HCT116 (cell line): ENCODE measurements around the gene CHRNG. TPM values are rescaled to one million over a fixed set of nuclear protein-coding genes. Genes with fewer than 3 reads are reported as not detected.

Source experiments
- ATAC-seq: fragments of 200-7000 bp; cut with Tn5 transposase; 2 replicates; pipeline ENCODE4 v1.9.1; 2020; ENCODE audit warnings: mild to moderate bottlenecking, moderate library complexity
- BruUV-seq: library from RNA; stranded (reverse); fragments of 400-500 nt; replicated peaks from 2 replicates; lab custom pipeline; 2021; lab: Mats Ljungman, UMichigan
- CTCF ChIA-PET: fragments of 300-600 bp; sonication (Branson Sonifier 250); formaldehyde crosslinking; loops from one replicate; lab custom pipeline; 2021; ENCODE audit warnings: antibody characterized with exemption; lab: Charles Lee
- POLR2A ChIA-PET: fragments of 300-600, 350-600 bp; sonication (Branson Sonifier 250); formaldehyde crosslinking; loops from one replicate; lab custom pipeline; 2021; ENCODE audit warnings: antibody characterized with exemption; lab: Charles Lee
- RAD21 ChIA-PET, 2 experiments: fragments of 300-600 bp; sonication (Branson Sonifier 250); formaldehyde crosslinking; loops; one replicate each; lab custom pipeline; 2023; ENCODE audit warnings: low total read pairs in 2 of 2; ENCODE audit not compliant: uncharacterized antibody in 2 of 2, unreplicated experiment in 2 of 2, low non-redundant PET in 1 of 2; lab: Charles Lee
- DNase-seq: peaks from one replicate; pipeline ENCODE4 v3.0.0-alpha.2; 2010; ENCODE audit warnings: low read depth, low spot score
- H2AFZ ChIP-seq: fragments of 200-600 bp; shearing (Covaris generic), sonication (generic); 2 replicates; pipeline ENCODE4 v1.6.1; 2017; ENCODE audit warnings: low read depth, mixed run types, mixed read lengths, antibody characterized with exemption, low read length; ENCODE audit not compliant: poor library complexity, severe bottlenecking
- H3K27ac ChIP-seq: 2 replicates; pipeline ENCODE4 v1.5.1; 2012; ENCODE audit warnings: low read depth, low read length
- H3K27me3 ChIP-seq: fragments of 200-600 bp; sonication (generic); 2 replicates; pipeline ENCODE4 v1.6.1; 2016; ENCODE audit warnings: mixed run types, low read length, mixed read lengths; ENCODE audit not compliant: insufficient read depth
- H3K36me3 ChIP-seq, 2 experiments: fragments of 200-500 bp in 1 of 2; fragments of 200-600 bp in 1 of 2; sonication (Bioruptor generic) in 1 of 2; sonication (generic) in 1 of 2; 2 replicates each; pipeline versions ENCODE4 v1.5.1 to v1.6.1; 2014 to 2016; ENCODE audit warnings: low read length in 2 of 2, inconsistent platforms in 1 of 2, mixed read lengths in 1 of 2, mixed run types in 1 of 2; ENCODE audit not compliant: insufficient read depth in 2 of 2, control insufficient read depth in 1 of 2
- H3K4me1 ChIP-seq, 2 experiments: fragments of 200-600 bp in 1 of 2; sonication (generic) in 1 of 2; 2 replicates each; pipeline versions ENCODE4 v1.5.1 to v1.6.1; 2012 to 2017; ENCODE audit warnings: low read length in 2 of 2, inconsistent platforms in 1 of 2, mild to moderate bottlenecking in 1 of 2, mixed read lengths in 1 of 2, mixed run types in 1 of 2, moderate library complexity in 1 of 2; ENCODE audit not compliant: insufficient read depth in 2 of 2, control insufficient read depth in 1 of 2
- H3K4me2 ChIP-seq: fragments of 200-600 bp; sonication (generic); 2 replicates; pipeline ENCODE4 v1.6.1; 2017; ENCODE audit warnings: mixed run types, low read length, mixed read lengths
- H3K4me3 ChIP-seq, 2 experiments: fragments of 200-600 bp in 1 of 2; sonication (generic) in 1 of 2; replicated peaks in 1 of 2; 2 replicates each; pipeline ENCODE4 v1.5.1; 2011 to 2016; ENCODE audit warnings: low read length in 2 of 2, control low read depth in 1 of 2, low read depth in 1 of 2, mild to moderate bottlenecking in 1 of 2, mixed read lengths in 1 of 2, mixed run types in 1 of 2
- H3K79me2 ChIP-seq: fragments of 200-600 bp; sonication (generic); 2 replicates; pipeline ENCODE4 v1.6.1; 2017; ENCODE audit warnings: mild to moderate bottlenecking, mixed run types, low read length, moderate library complexity, mixed read lengths; ENCODE audit not compliant: insufficient read depth
- H3K9ac ChIP-seq: fragments of 200-600 bp; sonication (generic); 2 replicates; pipeline ENCODE4 v1.6.1; 2016; ENCODE audit warnings: low read length, mixed read lengths
- H3K9me2 ChIP-seq: fragments of 200-600 bp; sonication (generic), shearing (Covaris generic); 2 replicates; pipeline ENCODE4 v1.6.1; 2017; ENCODE audit warnings: mixed run types, mild to moderate bottlenecking, moderate library complexity; ENCODE audit not compliant: insufficient read depth
- H3K9me3 ChIP-seq, 2 experiments: fragments of 200-500 bp in 1 of 2; fragments of 200-600 bp in 1 of 2; sonication (Bioruptor generic) in 1 of 2; sonication (generic) in 1 of 2; 2 replicates each; pipeline ENCODE4 v1.6.1; 2014 to 2017; ENCODE audit warnings: low read length in 2 of 2, mixed read lengths in 2 of 2, inconsistent platforms in 1 of 2, low read depth in 1 of 2, mild to moderate bottlenecking in 1 of 2, mixed run types in 1 of 2, moderate library complexity in 1 of 2; ENCODE audit not compliant: control insufficient read depth in 1 of 2, insufficient read depth in 1 of 2
- H4K20me1 ChIP-seq: fragments of 200-600 bp; sonication (generic), shearing (Covaris generic); 2 replicates; pipeline ENCODE4 v1.6.1; 2017; ENCODE audit warnings: mixed run types, mild to moderate bottlenecking, moderate library complexity; ENCODE audit not compliant: insufficient read depth
- ELF1 ChIP-seq: IDR thresholded peaks from 2 replicates; pipeline ENCODE4 v1.6.1; 2012; ENCODE audit warnings: low read depth, borderline replicate concordance
- JUND ChIP-seq: IDR thresholded peaks from 2 replicates; pipeline ENCODE4 v1.6.1; 2012
- MAX ChIP-seq: IDR thresholded peaks from 2 replicates; pipeline ENCODE4 v1.6.1; 2012
- POLR2AphosphoS5 ChIP-seq: IDR thresholded peaks from 2 replicates; pipeline ENCODE4 v1.6.1; 2011; ENCODE audit warnings: mild to moderate bottlenecking, low read depth, low read length, moderate library complexity
- RAD21 ChIP-seq: IDR thresholded peaks from 2 replicates; pipeline ENCODE4 v1.6.1; 2012; ENCODE audit warnings: low read depth, mild to moderate bottlenecking
- SP1 ChIP-seq: IDR thresholded peaks from 2 replicates; pipeline ENCODE4 v1.6.1; 2012; ENCODE audit warnings: low read depth
- SRF ChIP-seq: IDR thresholded peaks from 2 replicates; pipeline ENCODE4 v1.6.1; 2012; ENCODE audit warnings: low read depth
- YY1 ChIP-seq: IDR thresholded peaks from 2 replicates; pipeline ENCODE4 v1.6.1; 2011; ENCODE audit warnings: low read length, low read depth, moderate library complexity, mild to moderate bottlenecking; ENCODE audit not compliant: insufficient replicate concordance; ENCODE audit errors: extremely low read depth
- intact Hi-C: fragments of 100-400 bp; cut with micrococcal nuclease; formaldehyde crosslinking; loops from 2 replicates; pipeline ENCODE4 v1.10.0; 2022
- total RNA-seq: library from RNA; stranded (reverse); gene quantifications from one replicate; pipeline ENCODE4 v1.2.1, GENCODE V29; 2021; ENCODE audit not compliant: unreplicated experiment
- TF ChIP-seq, protein P1 (sequence below): IDR thresholded peaks from 2 replicates; pipeline ENCODE4 v1.6.1; 2011; ENCODE audit warnings: mild to moderate bottlenecking, low read length, moderate library complexity; ENCODE audit not compliant: insufficient replicate concordance; ENCODE audit errors: extremely low read depth

Gene CHRNG
- total RNA-seq, 1 experiment from 2014 or later: not detected

DNA sequence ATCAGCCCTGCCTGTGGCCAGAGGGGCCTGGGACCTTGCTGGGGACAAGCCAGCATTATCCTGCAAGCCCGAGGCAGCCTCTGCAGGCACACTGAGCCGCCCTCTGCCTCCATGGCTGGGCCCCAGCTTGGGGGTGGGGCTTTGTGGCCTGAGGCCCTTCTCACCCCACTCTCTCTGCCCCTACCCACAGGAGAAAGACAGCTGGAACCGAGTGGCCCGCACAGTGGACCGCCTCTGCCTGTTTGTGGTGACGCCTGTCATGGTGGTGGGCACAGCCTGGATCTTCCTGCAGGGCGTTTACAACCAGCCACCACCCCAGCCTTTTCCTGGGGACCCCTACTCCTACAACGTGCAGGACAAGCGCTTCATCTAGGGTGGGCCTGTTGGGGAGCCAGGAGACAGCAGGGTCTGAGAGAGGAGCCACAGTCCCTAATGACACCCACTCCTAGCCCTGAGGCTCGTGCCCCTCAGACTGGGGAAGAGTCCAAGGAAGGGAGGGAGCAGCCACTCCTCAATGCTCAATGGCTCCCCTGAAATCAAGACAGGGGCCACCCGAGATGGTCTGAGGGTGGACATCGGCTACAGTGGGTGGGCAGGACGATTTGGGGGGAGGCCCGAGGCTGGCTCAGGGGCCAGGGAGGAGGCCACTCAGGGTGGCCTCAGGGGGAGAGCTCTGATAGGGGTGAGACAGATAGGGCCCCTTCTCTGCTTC lies 4.4 kb upstream of the CHRNG start (continued):
- TF ChIP-seq MAX (no peak), YY1 (no peak), SRF (no peak), SP1 (no peak), ELF1 (no peak)
- TF ChIP-seq, protein P1, sequence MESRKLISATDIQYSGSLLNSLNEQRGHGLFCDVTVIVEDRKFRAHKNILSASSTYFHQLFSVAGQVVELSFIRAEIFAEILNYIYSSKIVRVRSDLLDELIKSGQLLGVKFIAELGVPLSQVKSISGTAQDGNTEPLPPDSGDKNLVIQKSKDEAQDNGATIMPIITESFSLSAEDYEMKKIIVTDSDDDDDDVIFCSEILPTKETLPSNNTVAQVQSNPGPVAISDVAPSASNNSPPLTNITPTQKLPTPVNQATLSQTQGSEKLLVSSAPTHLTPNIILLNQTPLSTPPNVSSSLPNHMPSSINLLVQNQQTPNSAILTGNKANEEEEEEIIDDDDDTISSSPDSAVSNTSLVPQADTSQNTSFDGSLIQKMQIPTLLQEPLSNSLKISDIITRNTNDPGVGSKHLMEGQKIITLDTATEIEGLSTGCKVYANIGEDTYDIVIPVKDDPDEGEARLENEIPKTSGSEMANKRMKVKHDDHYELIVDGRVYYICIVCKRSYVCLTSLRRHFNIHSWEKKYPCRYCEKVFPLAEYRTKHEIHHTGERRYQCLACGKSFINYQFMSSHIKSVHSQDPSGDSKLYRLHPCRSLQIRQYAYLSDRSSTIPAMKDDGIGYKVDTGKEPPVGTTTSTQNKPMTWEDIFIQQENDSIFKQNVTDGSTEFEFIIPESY: no peak
- TF ChIP-seq, all 23 proteins: peak for 0

DNA sequence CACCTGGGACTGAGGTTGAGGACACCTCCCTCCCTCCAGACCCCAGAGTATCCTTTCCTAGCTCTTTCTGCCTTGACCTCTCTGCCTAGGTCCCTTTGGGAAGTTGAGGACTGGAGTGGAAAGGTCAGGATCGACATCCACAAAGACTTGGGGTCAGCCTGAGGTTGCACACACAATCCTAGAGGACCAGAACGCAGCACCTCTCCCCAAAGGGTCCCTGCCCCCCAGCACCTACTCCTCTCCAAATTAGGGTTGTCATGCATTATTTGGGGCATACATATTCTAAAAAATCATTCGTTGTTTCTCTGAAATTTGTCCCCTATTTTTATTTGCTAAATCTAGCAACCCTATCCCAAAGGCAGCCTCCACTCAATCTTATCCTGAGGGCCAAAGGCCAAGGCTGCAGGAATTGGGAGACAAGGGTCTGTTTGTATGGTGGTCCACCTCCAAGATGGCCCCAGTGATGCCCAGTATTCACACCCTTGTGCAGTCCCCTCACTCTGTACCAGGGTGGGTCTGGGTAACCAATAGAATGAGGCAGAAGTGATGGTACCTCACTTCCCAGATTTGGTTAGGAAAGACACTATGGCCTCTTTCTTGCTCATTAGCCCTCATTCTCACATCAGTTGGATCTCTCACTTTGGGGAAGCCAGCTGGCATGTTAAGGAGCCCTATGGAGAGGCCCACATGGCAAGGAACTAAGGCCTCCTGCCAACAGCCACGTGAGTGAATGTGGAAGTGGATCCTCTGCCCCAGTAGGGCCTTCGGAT lies 3.5 kb upstream of the CHRNG start:
- no peak for ATAC-seq
- POLR2A ChIA-PET: no interaction called here
- H3K36me3 ChIP-seq: no peaks in the 10 kb centered on the region
- CTCF ChIA-PET: no interaction called here
- H3K4me1 ChIP-seq: 0 out of 4 replicates have a peak, but pooled peaks cover 0 to 3% of the 10 kb centered on the region in 2 experiments
- no peak overlapping the region for H3K27ac ChIP-seq
- H3K9me2 ChIP-seq: no peaks in the 10 kb centered on the region
- no peak overlapping the region for H3K4me3 ChIP-seq
- peaks cover 0 to 8% of the 10 kb centered on the region in 2 experiments; a peak in 3 of 4 replicates for H3K9me3 ChIP-seq
- H2AFZ ChIP-seq: no peak overlapping the region
- no peaks in the 10 kb centered on the region for H3K79me2 ChIP-seq
- H4K20me1 ChIP-seq: no peaks in the 10 kb centered on the region
- intact Hi-C loops: no loop called here
- H3K4me2 ChIP-seq: no peak overlapping the region
- RAD21 ChIA-PET: no interaction called here
- no peak overlapping the region for H3K9ac ChIP-seq
- no TSS peak for BruUV-seq
- H3K27me3 ChIP-seq: no peaks in the 10 kb centered on the region
- no peak for DNase-seq
- TF ChIP-seq RAD21 (no peak), ELF1 (no peak), POLR2AphosphoS5 (no peak), JUND (no peak)
